A549 (cell line): Measurements from ENCODE around the gene LRRC3.

Experiments used
- JUN ChIP-seq, 2 experiments: fragments of >200 bp; sonication (Bioruptor Twin); formaldehyde crosslinking; IDR thresholded peaks; 2 replicates in 1 of 2; 3 replicates in 1 of 2; pipeline ENCODE4 v1.6.1; 2016 to 2017
- POLR2A ChIP-seq: IDR thresholded peaks from 2 replicates; pipeline ENCODE4 v1.6.1; 2012; ENCODE audit warnings: mild to moderate bottlenecking, low read length
- TF ChIP-seq, protein P1 (sequence below): fragments of >200 bp; sonication (Bioruptor Twin); formaldehyde crosslinking; IDR thresholded peaks from 3 replicates; pipeline ENCODE4 v1.5.1; 2016

DNA sequence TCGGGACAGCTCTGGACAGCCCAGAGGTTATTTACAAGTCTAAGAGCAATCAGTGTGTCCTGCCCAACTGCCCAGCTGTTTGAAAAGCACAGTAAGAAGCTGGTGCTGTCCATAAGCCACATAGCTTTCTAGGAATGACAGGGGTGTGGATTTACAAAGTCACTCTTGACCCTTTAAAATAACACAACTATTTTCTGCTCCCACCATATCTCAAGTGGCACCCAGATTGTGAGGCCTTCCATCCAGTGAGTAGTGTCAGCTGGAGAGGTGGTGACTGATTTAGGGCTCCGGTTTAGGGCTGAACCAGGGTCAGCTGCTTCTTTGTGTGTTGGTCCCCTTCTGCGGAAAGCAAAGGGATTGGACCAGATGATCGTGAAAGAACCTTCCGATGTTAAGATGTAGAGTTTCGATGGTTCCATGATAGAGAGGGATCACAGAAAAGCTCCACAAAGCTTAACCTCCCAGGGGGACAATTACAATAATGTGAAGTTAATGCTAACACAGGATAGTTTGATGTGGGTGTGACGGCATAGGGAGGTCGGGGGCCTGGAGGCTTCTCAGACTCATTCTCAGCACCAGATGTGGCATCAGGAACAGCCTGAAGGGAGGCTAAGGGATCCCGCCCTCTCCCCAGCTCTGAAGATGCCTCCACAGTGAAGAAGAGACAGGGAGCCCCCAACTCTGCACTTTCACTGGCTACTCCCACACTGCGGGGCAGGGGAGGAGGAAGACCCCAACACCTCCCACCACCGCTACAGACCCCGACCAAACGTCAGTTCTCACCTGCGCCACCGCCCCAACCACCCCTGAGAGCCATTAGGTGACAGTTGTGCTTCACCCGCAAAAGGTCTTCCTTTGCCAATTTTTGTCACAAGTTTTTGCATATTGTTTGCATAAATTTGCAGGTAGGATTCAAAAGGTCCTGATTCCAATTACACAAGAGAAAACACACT, 40.6 kb downstream of the LRRC3 start:
- TF ChIP-seq, protein P1, sequence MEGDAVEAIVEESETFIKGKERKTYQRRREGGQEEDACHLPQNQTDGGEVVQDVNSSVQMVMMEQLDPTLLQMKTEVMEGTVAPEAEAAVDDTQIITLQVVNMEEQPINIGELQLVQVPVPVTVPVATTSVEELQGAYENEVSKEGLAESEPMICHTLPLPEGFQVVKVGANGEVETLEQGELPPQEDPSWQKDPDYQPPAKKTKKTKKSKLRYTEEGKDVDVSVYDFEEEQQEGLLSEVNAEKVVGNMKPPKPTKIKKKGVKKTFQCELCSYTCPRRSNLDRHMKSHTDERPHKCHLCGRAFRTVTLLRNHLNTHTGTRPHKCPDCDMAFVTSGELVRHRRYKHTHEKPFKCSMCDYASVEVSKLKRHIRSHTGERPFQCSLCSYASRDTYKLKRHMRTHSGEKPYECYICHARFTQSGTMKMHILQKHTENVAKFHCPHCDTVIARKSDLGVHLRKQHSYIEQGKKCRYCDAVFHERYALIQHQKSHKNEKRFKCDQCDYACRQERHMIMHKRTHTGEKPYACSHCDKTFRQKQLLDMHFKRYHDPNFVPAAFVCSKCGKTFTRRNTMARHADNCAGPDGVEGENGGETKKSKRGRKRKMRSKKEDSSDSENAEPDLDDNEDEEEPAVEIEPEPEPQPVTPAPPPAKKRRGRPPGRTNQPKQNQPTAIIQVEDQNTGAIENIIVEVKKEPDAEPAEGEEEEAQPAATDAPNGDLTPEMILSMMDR: no peak
- no peak for TF ChIP-seq JUN (IDR thresholded peaks at IDR 0.05)
- no peak for TF ChIP-seq POLR2A
